Activated CD4-positive, alpha-beta T cell treated with anti-CD3 and anti-CD28 coated beads, Interleukin-2, amount 50 U/mL, for 48 hours (primary cell): ENCODE results near the gene KLRC2.
"Not testable (repeated sequence)": the region's sequence is repeated elsewhere in the genome, so short reads cannot be mapped to it uniquely, and the experiment has no call there.

Experiments used
- DNase-seq, 2 experiments: peaks; one replicate each; pipeline ENCODE4 v3.0.0-alpha.2; 2020

Gene KLRC2

DNA sequence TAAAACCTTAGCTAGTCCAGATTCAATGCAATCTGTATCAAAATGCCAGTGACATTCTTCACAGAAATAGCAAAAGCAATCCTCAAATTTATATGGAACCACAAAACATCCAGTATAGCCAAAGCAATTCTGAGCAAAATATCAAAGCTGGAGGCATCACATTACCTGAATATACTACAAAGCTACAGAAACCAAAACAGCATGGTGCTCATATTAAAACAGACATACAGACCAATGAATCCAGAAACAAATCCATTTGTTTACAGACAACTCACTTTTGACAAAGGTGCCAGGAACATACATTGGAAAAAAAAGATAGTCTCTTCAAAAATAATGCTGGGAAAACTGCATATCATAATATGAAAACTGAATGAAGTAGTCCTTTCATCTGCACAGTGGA lies 31.0 kb downstream of the KLRC2 start:
- DNase-seq = no peak

DNA sequence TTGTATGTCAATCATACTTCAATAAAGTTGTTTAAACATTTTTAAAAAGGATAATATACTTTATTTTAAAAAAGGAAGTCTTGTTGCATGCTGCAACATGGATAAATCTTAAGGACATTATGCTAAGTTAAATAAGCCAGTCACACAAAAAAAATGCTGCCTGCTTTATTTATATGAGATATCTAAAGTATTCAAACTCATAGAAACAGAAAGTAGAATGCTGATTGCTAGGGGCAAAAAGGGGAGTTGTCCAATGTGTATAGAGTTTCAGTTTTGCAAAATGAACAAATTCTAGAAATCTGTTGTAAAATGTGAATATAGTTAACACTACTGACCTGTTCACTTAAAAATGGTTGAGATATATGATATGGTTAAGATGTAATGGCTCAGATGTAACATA lies 35.0 kb downstream of the KLRC2 start:
- no peak for DNase-seq

DNA sequence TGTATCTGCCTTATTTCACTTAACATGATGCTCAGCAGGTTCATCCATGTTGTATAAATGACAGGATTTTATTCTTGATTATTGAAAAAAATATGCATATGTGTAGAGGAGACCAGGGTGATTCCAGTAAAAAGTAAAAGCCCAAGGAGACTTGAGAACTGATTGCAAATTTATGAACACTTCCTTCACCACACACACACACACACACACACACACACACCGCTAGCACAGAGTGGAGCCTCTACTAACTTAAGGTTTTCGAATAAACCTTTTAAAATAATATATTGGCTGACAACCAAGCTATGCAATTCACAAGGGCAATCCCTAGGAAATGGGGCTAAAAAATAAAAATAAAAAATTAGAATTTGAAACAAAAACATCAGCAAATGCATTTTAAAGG lies 37.6 kb downstream of the KLRC2 start:
- no peak for DNase-seq

DNA sequence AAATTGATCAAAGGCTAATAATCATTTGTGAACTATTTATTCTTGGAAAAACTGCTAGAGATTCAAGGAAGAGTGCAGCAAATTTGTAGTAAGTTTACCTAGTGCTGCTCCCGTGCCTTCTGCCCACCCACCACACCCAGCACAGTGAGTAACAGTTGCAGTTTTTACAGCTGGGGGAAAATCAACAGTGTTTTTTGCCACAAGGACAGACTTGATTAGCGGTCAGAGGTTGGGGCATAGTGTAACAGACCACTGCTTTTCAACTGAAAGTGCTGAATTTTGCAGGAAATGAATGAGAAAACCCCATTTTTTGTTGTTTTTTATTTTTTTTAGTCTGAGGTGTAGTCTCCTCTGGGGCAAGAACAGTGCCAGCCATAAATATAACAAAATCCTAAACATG lies 38.5 kb downstream of the KLRC2 start:
- DNase-seq = no peak

DNA sequence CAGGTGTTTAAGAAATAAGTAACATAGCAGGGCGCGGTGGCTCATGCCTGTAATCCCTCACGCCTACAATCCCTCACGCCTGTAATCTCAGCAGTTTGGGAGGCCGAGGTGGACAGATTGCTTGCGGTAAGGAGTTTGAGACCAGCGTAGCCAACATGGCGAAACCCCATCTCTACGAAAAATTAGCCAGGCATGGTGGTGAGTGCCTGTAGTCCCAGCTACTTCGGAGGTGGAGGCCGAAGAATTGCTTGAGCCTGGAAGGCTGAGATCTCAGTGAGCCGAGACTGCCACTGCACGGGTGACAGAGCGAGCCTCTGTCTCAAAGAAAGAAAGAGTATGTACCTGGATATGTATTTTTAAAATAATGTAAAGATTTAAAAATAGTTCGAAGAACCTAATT lies 39.6 kb downstream of the KLRC2 start:
- not testable (repeated sequence) for DNase-seq

DNA sequence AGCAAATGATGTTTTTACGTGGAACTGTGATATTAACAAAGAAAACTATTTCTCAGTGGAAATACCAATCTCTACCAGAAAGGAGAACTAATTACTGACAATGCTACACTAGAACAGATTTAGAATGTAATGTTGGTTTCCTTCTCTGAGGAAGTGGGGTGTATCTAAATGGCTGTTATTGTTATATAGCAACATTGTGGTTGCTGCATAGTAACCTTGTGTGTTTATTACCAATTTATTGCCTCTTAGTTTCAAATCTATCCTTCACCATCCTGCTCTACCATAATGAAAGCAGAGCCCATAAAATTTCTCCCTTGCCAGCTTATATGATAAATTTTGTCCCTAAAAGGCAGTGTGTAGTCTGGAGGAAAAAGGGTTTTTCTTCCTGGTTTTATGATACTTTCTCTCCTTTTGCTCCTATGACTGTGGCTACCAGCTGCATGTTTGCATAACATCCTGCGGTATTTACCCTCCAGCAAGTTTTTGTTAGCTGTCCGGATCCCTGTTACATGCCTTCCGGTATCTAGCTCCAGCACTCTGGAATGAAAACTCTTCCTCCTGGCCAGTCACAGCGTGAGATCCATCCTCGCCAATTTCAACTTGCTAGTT lies 40.3 kb downstream of the KLRC2 start:
- DNase-seq = no peak

DNA sequence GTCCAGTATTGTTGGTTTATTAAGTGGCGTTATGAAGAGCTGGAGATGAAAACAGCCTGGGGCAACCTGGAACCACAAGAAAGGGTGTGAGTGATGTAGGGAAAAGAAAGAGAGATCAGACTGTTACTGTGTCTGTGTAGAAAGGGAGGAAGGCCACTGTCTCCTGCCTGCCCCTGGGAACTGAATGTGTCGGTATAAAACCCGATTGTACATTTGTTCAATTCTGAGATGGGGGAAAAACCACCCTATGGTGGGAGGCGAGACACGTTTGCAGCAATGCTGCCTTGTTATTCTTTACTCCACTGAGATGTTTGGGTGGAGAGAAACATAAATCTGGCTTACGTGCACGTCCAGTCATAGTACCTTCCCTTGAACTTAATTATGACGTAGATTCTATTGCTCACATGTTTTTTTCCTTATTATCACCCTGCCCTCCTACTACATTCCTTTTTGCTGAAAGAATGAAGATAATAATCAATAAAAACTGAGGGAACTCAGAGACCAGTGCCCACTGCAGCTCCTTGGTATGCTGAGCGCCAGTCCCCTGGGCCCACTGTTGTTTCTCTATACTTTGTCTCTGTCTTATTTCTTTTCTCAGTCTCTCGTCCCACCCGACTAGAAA lies 41.2 kb downstream of the KLRC2 start:
- not testable (repeated sequence) for DNase-seq

DNA sequence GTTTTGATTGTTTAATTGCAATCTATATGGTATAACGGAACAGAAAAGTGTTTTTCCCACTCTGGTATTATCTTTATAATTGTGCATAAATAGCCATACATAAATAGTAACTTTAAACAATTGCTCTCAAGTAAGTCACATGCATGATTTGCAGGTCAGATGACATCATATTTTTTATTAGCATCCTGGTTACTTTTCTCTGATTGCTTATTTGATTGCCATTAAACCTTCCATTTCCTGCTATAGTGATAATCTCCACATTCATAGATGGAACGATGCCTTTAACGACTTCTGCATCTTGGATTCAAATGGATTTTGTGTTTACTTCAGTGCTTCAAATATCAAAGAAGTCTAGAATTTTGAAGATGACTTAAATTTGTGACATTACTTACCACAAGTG lies 42.5 kb downstream of the KLRC2 start:
- DNase-seq = no peak

DNA sequence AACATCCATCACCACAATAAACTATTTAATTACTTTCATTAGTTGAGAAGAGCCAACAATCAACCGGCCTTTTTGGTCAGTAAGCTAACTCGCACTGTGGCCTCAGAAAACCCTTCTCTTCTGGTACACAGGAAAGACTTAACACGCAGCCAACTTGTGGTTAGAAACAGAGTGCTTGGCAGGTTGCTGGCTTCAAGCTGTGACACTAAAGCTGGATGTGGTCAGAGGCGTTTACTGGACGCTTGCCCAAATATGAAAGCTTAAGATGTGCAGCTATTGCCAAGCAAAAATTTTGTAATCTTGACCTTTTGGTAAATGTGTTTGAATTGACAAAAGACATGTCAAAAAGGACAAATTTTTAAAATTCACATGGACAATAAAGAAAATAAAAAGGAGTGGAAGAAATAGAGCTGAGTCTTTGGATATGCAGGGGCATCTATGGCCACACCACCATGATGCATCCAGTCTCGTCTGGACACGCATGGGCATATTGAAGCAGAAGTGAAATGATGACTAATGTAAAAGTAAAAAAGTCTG lies 43.3 kb downstream of the KLRC2 start:
- DNase-seq = no peak

DNA sequence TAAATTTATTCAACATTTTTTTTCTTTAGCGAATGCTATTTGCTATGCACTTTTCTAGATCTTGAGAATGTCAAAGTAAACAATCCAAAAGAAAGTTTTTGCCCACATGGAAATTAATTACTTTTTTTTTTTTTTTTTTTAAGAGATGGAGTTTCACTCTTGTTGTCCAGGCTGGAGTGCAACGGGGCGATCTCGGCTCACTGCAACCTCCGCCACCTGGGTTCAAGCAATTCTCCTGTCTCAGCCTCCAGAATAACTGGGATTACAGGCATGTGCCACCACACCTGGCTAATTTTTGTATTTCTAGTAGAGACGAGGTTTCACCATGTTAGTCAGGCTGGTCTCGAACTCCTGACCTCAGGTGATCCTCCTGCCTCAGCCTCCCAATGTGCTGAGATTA lies 44.8 kb downstream of the KLRC2 start:
- not testable (repeated sequence) for DNase-seq

DNA sequence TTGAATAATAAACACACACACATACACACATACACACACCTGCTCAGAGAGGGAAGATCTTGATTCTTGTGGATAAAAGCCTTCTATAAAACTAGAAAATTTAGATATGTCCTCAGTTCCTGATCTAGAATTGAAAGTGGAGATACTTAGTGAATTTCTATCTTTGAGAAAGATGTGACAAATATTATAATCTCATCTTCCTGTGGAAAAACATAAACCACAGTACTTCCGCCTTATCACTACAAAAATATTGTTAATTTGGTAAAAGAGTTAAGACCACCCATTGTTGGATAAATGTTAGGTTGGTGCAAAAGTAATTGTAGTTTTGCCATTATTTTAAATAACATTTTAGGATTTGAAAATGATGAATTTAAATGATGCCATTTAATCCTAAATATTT lies 45.9 kb downstream of the KLRC2 start, which contains the start of gene KLRK1:
TSS of gene KLRK1 (minus strand) at position 138 of the 400 bp plus-strand sequence. CDS start 1,231 bp downstream, outside the sequence.
- no peak for DNase-seq

DNA sequence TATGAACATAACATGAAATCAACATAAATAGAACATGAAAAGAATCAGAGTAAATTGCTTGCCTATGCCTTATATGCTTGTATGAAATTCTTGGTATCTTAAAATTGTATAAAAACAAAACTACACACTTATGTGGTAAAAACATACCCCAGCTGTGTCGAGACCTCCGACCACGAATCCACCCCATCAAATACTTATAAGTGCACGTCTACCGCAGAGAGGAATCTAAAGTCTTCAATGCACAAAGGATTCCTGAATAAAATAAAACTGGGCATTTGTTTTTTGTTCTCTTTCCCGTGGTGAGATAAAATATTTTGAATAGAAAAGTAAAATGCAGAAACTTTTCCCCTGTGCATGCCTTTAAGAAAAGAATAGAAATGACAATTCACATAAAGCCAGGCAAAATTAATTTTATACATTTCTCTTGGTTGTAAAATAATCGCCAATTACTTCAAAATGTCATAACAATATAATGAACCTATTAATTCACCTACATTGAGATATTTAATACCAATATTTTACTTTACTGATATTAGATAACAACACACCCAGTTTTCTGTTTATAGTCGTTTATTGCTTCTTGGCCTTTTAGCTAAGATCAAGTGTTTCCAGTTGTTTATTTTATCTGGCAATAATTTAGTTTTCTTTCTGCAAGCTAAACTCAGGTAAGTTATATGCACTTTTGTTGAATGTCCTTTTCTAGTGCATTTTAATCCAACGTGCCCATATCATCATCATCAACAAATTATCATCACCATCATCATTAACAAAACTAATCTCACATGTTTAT lies 47.0 kb downstream of the KLRC2 start:
- no peak for DNase-seq

DNA sequence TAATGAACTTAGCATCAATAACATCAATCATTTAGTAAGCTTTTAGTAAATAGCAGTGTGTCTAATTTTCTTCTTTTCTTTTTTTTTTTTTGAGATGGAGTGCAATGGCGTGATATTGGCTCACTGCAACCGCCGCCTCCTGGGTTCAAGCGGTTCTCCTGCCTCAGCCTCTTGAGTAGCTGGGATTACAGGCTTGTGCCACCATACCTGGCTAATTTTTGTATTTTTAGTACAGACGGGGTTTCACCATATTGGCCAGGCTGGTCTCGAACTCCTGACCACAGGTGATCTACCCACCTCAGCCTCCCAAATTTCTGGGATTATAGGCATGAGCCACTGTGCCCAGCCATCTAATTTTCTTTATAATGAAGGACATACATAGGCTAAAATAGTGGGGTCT lies 48.3 kb downstream of the KLRC2 start:
- DNase-seq = not testable (repeated sequence)

DNA sequence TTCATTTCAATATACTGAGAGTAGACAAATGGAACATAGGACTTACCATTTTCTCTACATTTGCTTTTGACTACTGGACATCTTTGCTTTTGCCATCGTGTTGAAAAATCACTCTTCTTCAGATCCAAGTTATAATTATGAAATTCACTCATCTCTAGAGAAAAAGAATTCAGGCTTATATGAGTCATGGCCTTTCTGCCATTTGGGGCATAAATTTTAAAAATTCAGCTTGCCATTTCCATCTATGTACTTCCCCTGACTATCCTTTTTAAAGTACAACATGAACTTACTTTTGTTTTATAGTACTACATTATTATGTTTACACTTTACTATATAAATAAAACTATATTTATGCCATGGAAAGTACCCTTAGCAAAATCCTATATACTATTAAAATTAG lies 49.0 kb downstream of the KLRC2 start:
- no peak for DNase-seq

DNA sequence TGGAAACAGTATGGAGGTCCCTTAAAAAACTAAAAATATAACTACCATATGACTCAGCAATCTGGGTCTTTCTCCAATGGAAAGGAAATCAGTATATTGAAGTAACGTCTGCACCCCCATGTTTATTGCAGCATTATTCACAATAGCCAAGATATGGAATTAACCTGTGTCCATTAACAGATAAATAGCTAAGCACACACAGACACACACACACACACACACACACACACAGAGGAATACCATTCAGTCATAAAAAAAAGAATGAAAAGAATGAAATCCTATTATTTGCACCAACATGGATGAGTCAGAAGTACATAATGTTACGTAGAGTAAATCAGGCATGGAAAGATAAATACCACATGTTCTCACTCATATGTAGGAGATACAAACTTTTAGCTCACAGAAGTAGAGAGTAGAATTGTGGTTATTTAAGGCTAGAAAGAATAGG lies 50.6 kb downstream of the KLRC2 start:
- DNase-seq = no peak

DNA sequence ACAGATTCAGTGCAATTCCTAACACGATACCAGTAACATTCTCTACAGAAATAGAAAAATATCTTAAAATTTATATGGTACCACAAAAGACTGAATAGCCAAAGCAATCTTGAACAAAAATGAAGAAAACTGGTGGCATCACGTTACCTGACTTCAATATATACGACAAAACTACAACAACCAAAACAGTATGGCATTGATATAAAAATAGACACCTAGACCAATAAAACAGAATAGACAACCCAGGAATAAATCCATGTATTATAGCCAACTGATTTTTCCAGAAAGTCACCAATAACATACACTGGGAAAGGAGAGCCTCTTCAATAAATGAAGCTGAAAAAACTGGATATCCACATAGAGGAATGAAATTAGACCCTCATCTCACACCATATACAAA lies 51.6 kb downstream of the KLRC2 start:
- no peak for DNase-seq

DNA sequence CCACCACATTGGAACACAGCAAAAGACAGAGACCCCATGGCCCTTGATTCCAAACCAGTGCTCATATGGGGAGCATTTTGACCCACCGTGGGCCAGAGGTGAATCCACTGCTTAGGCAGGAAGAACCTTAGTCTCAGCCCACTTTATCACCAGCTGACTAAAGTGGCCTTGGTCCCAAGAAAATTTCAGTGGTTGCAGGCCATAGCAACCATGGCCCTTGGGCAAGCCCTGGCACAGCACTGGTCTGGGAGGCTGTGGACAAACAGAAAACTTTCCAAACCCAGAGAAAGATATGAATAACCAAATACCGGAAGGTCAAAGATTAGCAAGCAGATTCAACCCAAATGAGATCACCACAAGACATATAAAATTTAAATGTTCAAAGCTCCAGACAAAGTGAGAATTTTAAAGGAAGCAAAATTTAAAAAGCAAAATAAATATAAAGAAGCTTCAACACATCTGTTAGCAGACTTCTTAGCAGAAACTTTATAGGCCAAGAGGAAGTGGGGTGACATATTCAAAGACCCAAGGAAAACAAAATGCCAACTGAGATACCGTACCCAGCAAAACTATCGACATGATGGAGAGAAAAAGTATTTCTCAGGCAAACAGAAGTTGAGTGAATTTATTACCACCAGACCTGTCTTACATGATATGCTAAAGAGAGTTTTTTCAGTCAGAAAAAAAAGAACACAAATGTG lies 53.7 kb downstream of the KLRC2 start:
- no peak for DNase-seq
